DOHH2 (cell line): ENCODE data around the gene FAM174B.

Experiments
- H3F3A ChIP-seq: fragments of 200-600 bp; sonication (generic), shearing (Covaris generic); 2 replicates; pipeline ENCODE4 v1.6.0; 2016; ENCODE audit warnings: antibody characterized with exemption, mild to moderate bottlenecking; ENCODE audit not compliant: control insufficient read depth, insufficient read depth
- H3K27ac ChIP-seq: fragments of 200-600 bp; sonication (generic); 2 replicates; pipeline ENCODE4 v1.5.1; 2014; ENCODE audit warnings: low read depth, mild to moderate bottlenecking, low read length, moderate library complexity
- H3K27me3 ChIP-seq: fragments of 200-600 bp; sonication (generic); 2 replicates; pipeline ENCODE4 v1.6.1; 2014; ENCODE audit warnings: mild to moderate bottlenecking, low read length, mixed read lengths; ENCODE audit not compliant: control insufficient read depth
- H3K36me3 ChIP-seq: fragments of 200-600 bp; sonication (generic); 2 replicates; pipeline ENCODE4 v1.6.1; 2014; ENCODE audit warnings: mild to moderate bottlenecking, low read length, moderate library complexity, mixed read lengths; ENCODE audit not compliant: control insufficient read depth
- H3K4me1 ChIP-seq: fragments of 200-600 bp; sonication (generic); 2 replicates; pipeline ENCODE4 v1.6.1; 2014; ENCODE audit warnings: mild to moderate bottlenecking, low read length, mixed read lengths; ENCODE audit not compliant: control insufficient read depth
- H3K4me2 ChIP-seq: fragments of 200-600 bp; sonication (generic); 2 replicates; pipeline ENCODE4 v1.6.0; 2014; ENCODE audit warnings: mild to moderate bottlenecking, low read length, moderate library complexity
- H3K4me3 ChIP-seq: fragments of 200-600 bp; sonication (generic); 2 replicates; pipeline ENCODE4 v1.5.1; 2014; ENCODE audit warnings: mild to moderate bottlenecking, low read length, mixed read lengths
- H3K79me2 ChIP-seq: fragments of 200-600 bp; sonication (generic); 2 replicates; pipeline ENCODE4 v1.6.1; 2014; ENCODE audit warnings: mild to moderate bottlenecking, low read length, mixed read lengths; ENCODE audit not compliant: control insufficient read depth
- H3K9me2 ChIP-seq: fragments of 200-600 bp; sonication (generic); replicated peaks from 2 replicates; pipeline ENCODE4 v1.6.1; 2014; ENCODE audit warnings: mild to moderate bottlenecking, low read length, mixed read lengths; ENCODE audit not compliant: control insufficient read depth
- H3K9me3 ChIP-seq: fragments of 200-600 bp; sonication (generic); 2 replicates; pipeline ENCODE4 v1.6.1; 2014; ENCODE audit warnings: antibody characterized with exemption, low read length, mixed read lengths; ENCODE audit not compliant: control insufficient read depth, insufficient read depth
- H4K20me1 ChIP-seq: fragments of 200-600 bp; sonication (generic); 2 replicates; pipeline ENCODE4 v1.6.0; 2014; ENCODE audit warnings: low read depth, mild to moderate bottlenecking, antibody characterized with exemption, low read length, moderate library complexity; ENCODE audit not compliant: control insufficient read depth, insufficient read depth
- EZH2phosphoT487 ChIP-seq: fragments of 200-600 bp; sonication (generic); IDR thresholded peaks from 2 replicates; pipeline ENCODE4 v1.6.1; 2017; ENCODE audit warnings: borderline replicate concordance, mild to moderate bottlenecking, antibody characterized with exemption, low read length, moderate library complexity, mixed read lengths
- TF ChIP-seq, protein P1 (sequence below): fragments of 200-600 bp; sonication (generic); IDR thresholded peaks from one replicate; pipeline ENCODE4 v1.5.1; 2014; ENCODE audit warnings: antibody characterized with exemption, mild to moderate bottlenecking, low read depth, low read length; ENCODE audit not compliant: poor library complexity, severe bottlenecking

Gene FAM174B

DNA sequence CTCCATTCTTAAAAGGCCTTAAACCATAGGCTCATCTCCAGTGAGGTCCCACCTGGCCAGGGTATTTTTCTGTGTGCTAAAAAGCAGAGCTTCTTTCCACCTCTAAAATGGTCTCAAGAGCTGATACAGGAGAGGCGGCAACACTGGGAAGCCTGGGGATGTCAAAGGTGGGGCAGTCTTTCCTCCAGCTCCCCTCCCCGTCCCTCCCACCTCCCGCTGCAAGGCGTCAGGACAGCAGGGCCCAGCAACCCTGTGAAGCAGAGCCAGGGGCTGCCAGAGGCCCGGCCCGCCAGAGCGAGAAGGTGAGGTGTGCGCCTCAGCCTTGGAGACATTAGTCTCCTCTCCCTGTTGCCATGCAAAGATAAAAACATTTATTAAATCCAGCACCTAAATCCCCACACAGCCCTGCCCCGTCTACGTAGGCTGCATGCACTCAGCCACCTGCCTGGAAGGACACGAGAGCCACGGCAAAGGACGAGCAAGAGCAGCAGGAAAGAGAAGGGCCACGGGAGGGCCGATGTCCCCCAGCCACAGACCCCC lies 75.6 kb downstream of the FAM174B start:
- Histone ChIP-seq H3K9me3 (no peaks in the 10 kb centered on the region), H3K4me2 (no peak overlapping the region), H3K27ac (no peak overlapping the region), H3F3A (no peaks in the 10 kb centered on the region), H3K4me1 (no peaks in the 10 kb centered on the region), H4K20me1 (no peaks in the 10 kb centered on the region), H3K36me3 (no peaks in the 10 kb centered on the region), H3K79me2 (no peaks in the 10 kb centered on the region), H3K9me2 (no peaks in the 10 kb centered on the region), H3K27me3 (no peaks in the 10 kb centered on the region), H3K4me3 (no peak overlapping the region)
- TF ChIP-seq EZH2phosphoT487, result no peak
- TF ChIP-seq, protein P1, sequence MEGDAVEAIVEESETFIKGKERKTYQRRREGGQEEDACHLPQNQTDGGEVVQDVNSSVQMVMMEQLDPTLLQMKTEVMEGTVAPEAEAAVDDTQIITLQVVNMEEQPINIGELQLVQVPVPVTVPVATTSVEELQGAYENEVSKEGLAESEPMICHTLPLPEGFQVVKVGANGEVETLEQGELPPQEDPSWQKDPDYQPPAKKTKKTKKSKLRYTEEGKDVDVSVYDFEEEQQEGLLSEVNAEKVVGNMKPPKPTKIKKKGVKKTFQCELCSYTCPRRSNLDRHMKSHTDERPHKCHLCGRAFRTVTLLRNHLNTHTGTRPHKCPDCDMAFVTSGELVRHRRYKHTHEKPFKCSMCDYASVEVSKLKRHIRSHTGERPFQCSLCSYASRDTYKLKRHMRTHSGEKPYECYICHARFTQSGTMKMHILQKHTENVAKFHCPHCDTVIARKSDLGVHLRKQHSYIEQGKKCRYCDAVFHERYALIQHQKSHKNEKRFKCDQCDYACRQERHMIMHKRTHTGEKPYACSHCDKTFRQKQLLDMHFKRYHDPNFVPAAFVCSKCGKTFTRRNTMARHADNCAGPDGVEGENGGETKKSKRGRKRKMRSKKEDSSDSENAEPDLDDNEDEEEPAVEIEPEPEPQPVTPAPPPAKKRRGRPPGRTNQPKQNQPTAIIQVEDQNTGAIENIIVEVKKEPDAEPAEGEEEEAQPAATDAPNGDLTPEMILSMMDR, result no peak

DNA sequence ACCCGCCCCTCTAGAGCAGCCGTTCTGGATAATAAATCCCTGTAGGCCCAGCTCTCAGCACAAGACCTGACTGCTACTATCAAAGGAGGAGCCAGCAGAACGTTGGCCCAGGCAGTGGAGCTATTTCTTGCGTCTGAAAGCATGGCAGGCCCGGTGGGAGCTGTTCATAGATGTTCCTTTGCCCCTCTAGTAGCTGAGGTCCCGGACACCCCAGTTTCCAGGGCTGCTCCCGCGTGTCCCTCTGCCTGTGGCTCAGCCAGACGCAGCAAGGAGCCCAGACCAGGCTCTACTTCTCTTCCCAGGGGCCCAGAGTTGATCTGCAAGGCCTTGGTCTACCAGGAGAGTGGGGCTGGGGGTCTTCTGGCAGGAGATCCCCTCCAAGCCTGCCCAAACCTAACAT lies 76.1 kb downstream of the FAM174B start:
- Histone ChIP-seq H3K4me2 (no peak overlapping the region), H3K4me1 (no peaks in the 10 kb centered on the region), H3K27me3 (no peaks in the 10 kb centered on the region), H4K20me1 (no peaks in the 10 kb centered on the region), H3K9me3 (no peaks in the 10 kb centered on the region), H3K36me3 (no peaks in the 10 kb centered on the region), H3K4me3 (no peak overlapping the region), H3K9me2 (no peaks in the 10 kb centered on the region), H3K79me2 (no peaks in the 10 kb centered on the region), H3K27ac (no peak overlapping the region), H3F3A (no peaks in the 10 kb centered on the region)
- TF ChIP-seq, protein P1, result no peak
- TF ChIP-seq EZH2phosphoT487, result no peak

DNA sequence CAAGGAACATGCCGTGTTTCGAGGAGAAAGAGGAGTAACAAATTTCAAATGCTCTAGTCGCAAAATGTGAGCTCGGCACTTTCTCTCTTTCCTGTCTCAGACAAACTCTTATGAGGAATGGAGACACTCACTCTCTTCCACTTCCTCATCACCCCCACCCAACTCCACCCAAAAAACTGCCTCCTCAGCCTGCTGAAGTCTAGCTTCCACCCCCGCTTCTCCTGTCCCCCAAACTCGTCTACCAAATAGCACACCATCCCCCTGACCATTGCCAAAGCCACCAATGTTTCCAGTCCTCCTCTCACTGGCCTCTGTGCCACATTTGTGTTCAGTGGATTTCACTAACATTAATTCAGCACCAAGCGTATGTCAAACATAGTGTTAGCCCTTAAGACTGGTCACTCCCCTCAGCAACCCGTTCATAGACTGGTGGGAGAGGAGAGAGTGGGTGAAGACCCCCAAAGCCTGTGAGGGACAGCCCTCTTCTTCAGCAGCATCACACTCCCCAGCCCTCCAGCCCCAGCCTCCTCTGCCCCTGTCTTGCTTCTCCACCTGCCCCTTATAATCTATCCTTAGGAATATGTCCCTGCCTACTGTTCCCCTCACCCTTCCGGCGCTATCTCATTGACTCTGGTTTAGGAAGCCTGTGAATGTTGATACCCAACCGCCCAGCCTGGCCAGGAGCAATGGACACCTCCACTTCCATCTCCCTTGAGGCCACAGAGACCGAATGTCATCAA lies 77.3 kb downstream of the FAM174B start:
- Histone ChIP-seq H3K79me2 (no peaks in the 10 kb centered on the region), H3K4me3 (no peak overlapping the region), H3K9me3 (no peaks in the 10 kb centered on the region), H3K4me1 (no peaks in the 10 kb centered on the region), H3K9me2 (no peaks in the 10 kb centered on the region), H3K36me3 (no peaks in the 10 kb centered on the region), H3K27me3 (no peaks in the 10 kb centered on the region), H3K4me2 (no peak overlapping the region), H3F3A (no peaks in the 10 kb centered on the region), H3K27ac (no peak overlapping the region), H4K20me1 (no peaks in the 10 kb centered on the region)
- TF ChIP-seq, protein P1, result no peak
- no peak for TF ChIP-seq EZH2phosphoT487
